ENCODE results near the gene TOR1AIP2. TPM values are rescaled to one million over a fixed set of nuclear protein-coding genes. Genes with fewer than 3 reads are reported as not detected.
"Not testable (repeated sequence)": the region's sequence is repeated elsewhere in the genome, so short reads cannot be mapped to it uniquely, and the experiment has no call there.

TOR1AIP2 gene
- total and polyA plus RNA-seq, 3 experiments from 2014 or later: 10.1 to 71.6 (median 71.4) TPM

DNA sequence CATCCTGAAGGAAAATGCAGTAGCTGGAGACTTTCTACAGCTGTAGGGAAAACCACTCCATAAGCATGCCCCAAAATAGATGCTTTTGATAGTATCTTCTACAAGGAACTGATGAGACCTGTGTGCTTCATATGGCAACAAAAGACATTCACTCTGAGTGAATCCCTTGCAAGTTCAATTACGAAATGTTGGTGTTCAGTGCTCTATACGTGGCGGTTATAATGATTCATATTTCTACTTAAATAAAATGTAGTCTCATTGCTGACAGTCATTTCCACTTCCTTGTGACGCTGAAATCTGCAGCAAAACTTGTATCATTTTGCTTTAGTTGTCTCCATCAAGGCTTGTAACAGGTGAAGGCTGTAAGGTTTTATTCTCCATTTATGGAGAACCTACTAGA, 20.6 kb downstream of the TOR1AIP2 start:
- no peaks in the 10 kb centered on the region for H3K4me1 ChIP-seq (ENCODE audit: insufficient read depth, low read length)
- DNase-seq: no peak
- no peak overlapping the region for H3K27ac ChIP-seq (ENCODE audit: low read depth, low read length)
- H3K27me3 ChIP-seq (ENCODE audit: insufficient read depth, low read length, poor library complexity, severe bottlenecking): no peaks in the 10 kb centered on the region
- H3K36me3 ChIP-seq (ENCODE audit: insufficient read depth, low read length): no peaks in the 10 kb centered on the region
- no peak overlapping the region for H3K4me3 ChIP-seq (ENCODE audit: low read length)
- no peak overlapping the region for H3K27ac Mint-ChIP-seq
- ChIA-PET CTCF (no interaction called here), POLR2A (no interaction called here)
- no peaks in the 10 kb centered on the region for H3K27me3 Mint-ChIP-seq
- peaks cover 3 to 18% (median 3%) of the 10 kb centered on the region in 3 donors for H3K4me1 Mint-ChIP-seq
- H3K9me3 ChIP-seq (ENCODE audit: low read length): no peaks in the 10 kb centered on the region
- H3K4me3 Mint-ChIP-seq: no peak overlapping the region
- peaks cover 0 to 56% (median 27%) of the 10 kb centered on the region in 3 donors for H3K36me3 Mint-ChIP-seq
- no peaks in the 10 kb centered on the region for H3K9me3 Mint-ChIP-seq

- Mint-ChIP-seq H3K9me3 (no peaks in the 10 kb centered on the region), H3K36me3 (peaks cover 0 to 60% (median 27%) of the 10 kb centered on the region in 3 donors), H3K4me3 (no peak overlapping the region), H3K27ac (peak overlapping the region in 1 of 8 donors; percentile 21), H3K4me1 (peaks cover 3 to 18% (median 3%) of the 10 kb centered on the region in 3 donors), H3K27me3 (no peaks in the 10 kb centered on the region)
- DNase-seq: no peak
- POLR2A ChIA-PET: no interaction called here
- CTCF ChIA-PET: no interaction called here
- Histone ChIP-seq H3K9me3 (ENCODE audit: low read length) (no peaks in the 10 kb centered on the region), H3K27ac (ENCODE audit: low read depth, low read length) (no peak overlapping the region), H3K4me3 (ENCODE audit: low read length) (no peak overlapping the region), H3K27me3 (ENCODE audit: insufficient read depth, low read length, poor library complexity, severe bottlenecking) (no peaks in the 10 kb centered on the region), H3K4me1 (ENCODE audit: insufficient read depth, low read length) (no peaks in the 10 kb centered on the region), H3K36me3 (ENCODE audit: insufficient read depth, low read length) (no peaks in the 10 kb centered on the region)
These were observed 21.3 kb downstream of the TOR1AIP2 start for GRCh38 chr1:179856296-179856695.

DNA sequence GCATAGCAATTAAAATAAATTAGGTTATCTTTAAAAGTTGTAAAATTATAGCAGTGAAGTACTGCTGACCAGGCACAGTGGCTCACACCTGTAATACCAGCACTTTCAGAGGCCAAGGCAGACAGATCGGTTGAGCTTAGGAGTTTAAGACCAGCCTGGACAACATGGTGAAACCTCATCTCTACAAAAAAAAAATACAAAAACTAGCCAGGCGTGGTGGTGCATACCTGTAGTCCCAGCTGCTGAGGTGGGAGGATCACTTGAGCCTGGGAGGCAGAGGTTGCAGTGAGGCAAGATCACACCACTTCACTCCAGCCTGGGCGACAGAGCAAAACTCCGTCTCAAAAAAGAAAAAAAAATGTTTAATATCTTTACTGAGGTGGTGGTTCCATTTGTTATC, 21.8 kb downstream of the TOR1AIP2 start:
- H3K27me3 ChIP-seq (ENCODE audit: insufficient read depth, low read length, poor library complexity, severe bottlenecking); H3K4me3 Mint-ChIP-seq; CTCF ChIA-PET; DNase-seq; H3K27ac Mint-ChIP-seq; H3K4me3 ChIP-seq (ENCODE audit: low read length); H3K4me1 ChIP-seq (ENCODE audit: insufficient read depth, low read length); POLR2A ChIA-PET; H3K27ac ChIP-seq (ENCODE audit: low read depth, low read length); H3K36me3 ChIP-seq (ENCODE audit: insufficient read depth, low read length); H3K27me3 Mint-ChIP-seq; H3K9me3 ChIP-seq (ENCODE audit: low read length); H3K9me3 Mint-ChIP-seq: not testable (repeated sequence)
- Mint-ChIP-seq H3K36me3 (peaks cover 3 to 62% (median 28%) of the 10 kb centered on the region in 3 donors), H3K4me1 (peaks cover 2 to 18% (median 3%) of the 10 kb centered on the region in 3 donors)

GRCh38 chr1:179853102-179853501, 24.5 kb downstream of the TOR1AIP2 start:
- Mint-ChIP-seq H3K4me3 (no peak overlapping the region), H3K9me3 (no peaks in the 10 kb centered on the region), H3K27me3 (no peaks in the 10 kb centered on the region), H3K27ac (no peak overlapping the region), H3K36me3 (peaks cover 3 to 79% (median 26%) of the 10 kb centered on the region in 3 donors), H3K4me1 (peaks cover 1 to 10% (median 3%) of the 10 kb centered on the region in 3 donors)
- Histone ChIP-seq H3K36me3 (ENCODE audit: insufficient read depth, low read length) (peaks cover 11% of the 10 kb centered on the region), H3K9me3 (ENCODE audit: low read length) (no peaks in the 10 kb centered on the region), H3K4me3 (ENCODE audit: low read length) (no peak overlapping the region), H3K4me1 (ENCODE audit: insufficient read depth, low read length) (no peaks in the 10 kb centered on the region), H3K27me3 (ENCODE audit: insufficient read depth, low read length, poor library complexity, severe bottlenecking) (no peaks in the 10 kb centered on the region), H3K27ac (ENCODE audit: low read depth, low read length) (no peak overlapping the region)
- no peak for DNase-seq
- ChIA-PET CTCF (no interaction called here), POLR2A (interaction anchor here (0.6 kb wide), 1 partner anchor 52 kb away, joined by 3 read pairs; no protein-coding TSS in a partner anchor)

GRCh38 chr1:179848233-179848632, 29.4 kb downstream of the TOR1AIP2 start:
- no peaks in the 10 kb centered on the region for H3K9me3 Mint-ChIP-seq
- Histone ChIP-seq H3K27me3 (ENCODE audit: insufficient read depth, low read length, poor library complexity, severe bottlenecking) (no peaks in the 10 kb centered on the region), H3K36me3 (ENCODE audit: insufficient read depth, low read length) (peaks cover 24% of the 10 kb centered on the region), H3K4me1 (ENCODE audit: insufficient read depth, low read length) (no peaks in the 10 kb centered on the region), H3K9me3 (ENCODE audit: low read length) (no peaks in the 10 kb centered on the region), H3K4me3 (ENCODE audit: low read length) (no peak overlapping the region), H3K27ac (ENCODE audit: low read depth, low read length) (no peak overlapping the region)
- no peak overlapping the region for H3K27ac Mint-ChIP-seq
- peaks cover 12 to 79% (median 23%) of the 10 kb centered on the region in 3 donors for H3K36me3 Mint-ChIP-seq
- no peak for DNase-seq
- H3K27me3 Mint-ChIP-seq: no peaks in the 10 kb centered on the region
- CTCF ChIA-PET: interaction anchor here (0.9 kb wide), 1 partner anchor 33 kb away, joined by 3 read pairs; no protein-coding TSS in a partner anchor
- peaks cover 3 to 11% (median 7%) of the 10 kb centered on the region in 3 donors for H3K4me1 Mint-ChIP-seq
- no peak overlapping the region for H3K4me3 Mint-ChIP-seq
- POLR2A ChIA-PET: no interaction called here

- H3K4me3 ChIP-seq (ENCODE audit: low read length): no peak overlapping the region
- Mint-ChIP-seq H3K36me3 (peaks cover 0 to 29% (median 8%) of the 10 kb centered on the region in 3 donors), H3K27ac (no peak overlapping the region), H3K9me3 (no peaks in the 10 kb centered on the region), H3K4me3 (no peak overlapping the region), H3K27me3 (no peaks in the 10 kb centered on the region), H3K4me1 (peaks cover 0 to 7% (median 4%) of the 10 kb centered on the region in 3 donors)
- H3K27me3 ChIP-seq (ENCODE audit: insufficient read depth, low read length, poor library complexity, severe bottlenecking): no peaks in the 10 kb centered on the region
- CTCF ChIA-PET: no interaction called here
- H3K36me3 ChIP-seq (ENCODE audit: insufficient read depth, low read length): peaks cover 8% of the 10 kb centered on the region
- DNase-seq: no peak
- H3K9me3 ChIP-seq (ENCODE audit: low read length): no peaks in the 10 kb centered on the region
- POLR2A ChIA-PET: no interaction called here
- no peaks in the 10 kb centered on the region for H3K4me1 ChIP-seq (ENCODE audit: insufficient read depth, low read length)
- H3K27ac ChIP-seq (ENCODE audit: low read depth, low read length): no peak overlapping the region
These were observed 37.5 kb downstream of the TOR1AIP2 start for GRCh38 chr1:179840107-179840506.

DNA sequence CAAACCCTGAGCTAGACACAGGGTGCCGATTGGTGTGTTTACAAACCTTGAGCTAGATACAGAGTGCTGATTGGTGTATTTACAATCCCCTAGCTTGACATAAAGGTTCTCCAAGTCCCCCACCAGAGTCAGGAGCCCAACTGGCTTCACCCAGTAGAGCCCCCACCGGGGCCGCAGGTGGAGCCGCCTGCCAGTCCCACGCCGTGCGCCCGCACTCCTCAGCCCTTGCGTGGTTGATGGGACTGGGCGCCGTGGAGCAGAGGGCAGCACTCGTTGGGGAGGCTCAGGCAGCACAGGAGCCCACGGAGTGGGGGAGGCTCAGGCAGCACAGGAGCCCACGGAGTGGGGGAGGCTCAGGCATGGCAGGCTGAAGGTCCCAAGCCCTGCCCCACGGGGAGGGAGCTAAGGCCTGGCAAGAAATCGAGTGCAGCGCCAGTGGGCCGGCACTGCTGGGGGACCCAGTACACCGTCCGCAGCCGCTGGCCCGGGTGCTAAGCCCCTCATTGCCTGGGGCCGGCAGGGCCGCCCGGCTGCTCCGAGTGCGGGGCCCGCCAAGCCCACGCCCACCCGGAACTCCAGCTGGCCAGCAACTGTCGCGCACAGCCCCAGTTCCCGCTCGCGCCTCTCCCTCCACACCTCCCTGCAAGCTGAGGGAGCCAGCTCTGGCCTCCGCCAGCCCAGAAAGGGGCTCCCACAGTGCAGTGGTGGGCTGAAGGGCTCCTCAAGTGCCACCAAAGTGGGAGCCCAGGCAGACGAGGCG, 40.7 kb downstream of the TOR1AIP2 start:
- Mint-ChIP-seq H3K27ac (peak overlapping the region in 1 of 8 donors; percentile 29), H3K36me3 (peaks cover 0 to 15% (median 2%) of the 10 kb centered on the region in 3 donors)
- H3K9me3 ChIP-seq (ENCODE audit: low read length); H3K4me1 ChIP-seq (ENCODE audit: insufficient read depth, low read length); H3K9me3 Mint-ChIP-seq; POLR2A ChIA-PET; H3K4me3 Mint-ChIP-seq; H3K27me3 ChIP-seq (ENCODE audit: insufficient read depth, low read length, poor library complexity, severe bottlenecking); CTCF ChIA-PET; DNase-seq; H3K4me1 Mint-ChIP-seq; H3K4me3 ChIP-seq (ENCODE audit: low read length); H3K36me3 ChIP-seq (ENCODE audit: insufficient read depth, low read length); H3K27ac ChIP-seq (ENCODE audit: low read depth, low read length); H3K27me3 Mint-ChIP-seq: not testable (repeated sequence)

- Mint-ChIP-seq H3K36me3 (peaks cover 0 to 2% (median 0%) of the 10 kb centered on the region in 3 donors), H3K4me1 (peaks cover 21 to 24% (median 22%) of the 10 kb centered on the region in 3 donors), H3K4me3 (peak overlapping the region in 5 of 7 donors; percentile 23 to 63 (median 42)), H3K9me3 (no peaks in the 10 kb centered on the region), H3K27ac (peak overlapping the region in 4 of 8 donors; percentile 2 to 43 (median 26)), H3K27me3 (peaks cover 2 to 17% of the 10 kb centered on the region in 2 donors)
- H3K27ac ChIP-seq (ENCODE audit: low read depth, low read length): no peak overlapping the region
- peaks cover 20% of the 10 kb centered on the region for H3K4me1 ChIP-seq (ENCODE audit: insufficient read depth, low read length)
- ChIA-PET POLR2A (no interaction called here), CTCF (interaction anchor here (0.7 to 1.8 kb wide), 3 partner anchors 18 to 29 kb away, joined by 3 to 7 read pairs (median 7); no protein-coding TSS in a partner anchor)
- H3K27me3 ChIP-seq (ENCODE audit: insufficient read depth, low read length, poor library complexity, severe bottlenecking): no peaks in the 10 kb centered on the region
- no peak overlapping the region for H3K4me3 ChIP-seq (ENCODE audit: low read length)
- no peaks in the 10 kb centered on the region for H3K9me3 ChIP-seq (ENCODE audit: low read length)
- H3K36me3 ChIP-seq (ENCODE audit: insufficient read depth, low read length): no peaks in the 10 kb centered on the region
- DNase-seq: peak in 1 of 5 donors; percentile 54
These were observed 45.5 kb downstream of the TOR1AIP2 start for GRCh38 chr1:179831852-179832699.
